Fibroblast of peridontal ligament (primary cell): ENCODE data around the gene ASB1.
A peak's percentile ranks its signal among the peaks of the same experiment; 100 is the strongest.

ENCODE experiments used
- DNase-seq: peaks from one replicate; pipeline ENCODE4 v3.0.0-alpha.2; 2010; ENCODE audit errors: extremely low read depth

The ASB1 gene

DNA sequence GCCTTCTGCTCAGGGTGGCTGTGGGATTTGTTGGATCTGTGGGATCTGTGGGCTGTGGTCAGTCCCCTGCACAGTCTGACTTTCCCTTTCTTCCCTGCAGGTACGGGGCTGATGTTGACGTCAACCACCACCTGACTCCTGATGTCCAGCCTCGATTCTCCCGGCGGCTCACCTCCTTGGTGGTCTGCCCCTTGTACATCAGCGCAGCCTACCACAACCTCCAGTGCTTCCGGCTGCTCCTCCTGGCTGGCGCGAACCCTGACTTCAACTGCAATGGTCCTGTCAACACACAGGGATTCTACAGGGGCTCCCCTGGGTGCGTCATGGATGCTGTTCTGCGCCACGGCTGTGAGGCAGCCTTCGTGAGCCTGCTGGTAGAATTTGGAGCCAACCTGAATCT is 17.5 kb downstream of the ASB1 start:
- no peak for DNase-seq

GRCh38 chr2:238445409-238446190 is 18.9 kb downstream of the ASB1 start:
- DNase-seq, result no peak

DNA sequence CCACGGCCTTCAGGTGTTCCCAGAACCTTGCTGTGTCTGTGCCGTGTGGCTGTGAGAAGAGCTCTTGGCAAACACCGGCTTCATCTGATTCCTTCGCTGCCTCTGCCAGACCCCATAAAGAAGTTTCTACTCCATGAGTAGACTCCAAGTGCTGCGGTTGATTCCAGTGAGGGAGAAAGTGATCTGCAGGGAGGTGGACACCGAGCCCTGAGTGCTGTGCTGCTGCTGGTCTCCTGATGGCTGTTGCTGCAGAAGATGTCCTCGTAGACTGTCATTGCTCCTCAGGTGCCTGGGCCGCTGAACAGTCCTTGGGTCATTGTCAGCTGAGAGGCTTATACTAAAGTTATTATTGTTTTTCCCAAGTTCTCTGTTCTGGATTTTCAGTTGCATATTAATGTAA is 19.6 kb downstream of the ASB1 start:
- no peak for DNase-seq

DNA sequence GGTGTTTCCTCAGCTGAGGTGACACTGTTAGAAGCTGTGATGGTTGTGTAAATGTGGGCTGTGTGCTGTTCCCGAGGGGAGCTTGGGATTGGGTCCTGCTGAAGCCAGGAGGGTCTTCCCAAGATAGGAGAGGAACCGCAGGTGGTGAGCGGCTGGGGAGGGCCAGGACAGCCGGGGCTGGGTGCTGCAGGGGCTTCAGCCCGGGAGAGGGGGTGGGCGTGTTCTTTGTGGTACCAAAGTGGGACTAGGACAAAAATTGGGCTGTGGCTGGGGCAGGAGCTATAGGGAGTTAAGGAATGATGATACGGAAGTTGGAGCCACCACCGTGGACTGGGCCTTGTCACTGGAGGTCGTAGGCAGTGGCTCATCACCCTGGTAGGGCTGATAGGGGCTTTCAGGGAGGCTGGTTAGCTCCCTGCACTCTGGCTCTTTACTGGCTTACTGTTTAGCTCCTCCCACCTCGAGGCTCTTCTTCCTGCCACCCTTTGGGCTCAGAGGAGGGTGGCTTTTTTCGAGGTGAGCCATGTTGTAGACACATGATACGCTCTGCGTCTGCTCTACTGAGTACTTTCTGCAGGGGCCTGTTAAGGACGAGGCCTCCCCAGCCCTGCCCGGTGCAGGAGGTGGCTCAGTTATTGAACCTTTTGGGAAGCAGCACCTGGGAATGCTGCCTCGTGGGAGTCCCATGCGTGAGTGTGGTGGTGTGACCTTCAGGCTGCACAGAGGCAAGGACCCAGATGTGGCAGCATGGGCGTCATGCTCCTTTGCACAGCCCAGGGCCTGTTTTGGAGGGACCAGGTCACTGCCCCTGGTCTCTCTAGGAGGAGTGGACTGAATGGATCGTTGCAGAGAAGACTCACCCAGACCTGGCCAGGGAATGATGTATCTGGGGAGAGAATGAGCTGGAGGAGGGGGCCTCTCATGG is 21.6 kb downstream of the ASB1 start:
- no peak for DNase-seq

- DNase-seq, result no peak
These were observed 22.5 kb downstream of the ASB1 start for GRCh38 chr2:238449241-238449640.

DNA sequence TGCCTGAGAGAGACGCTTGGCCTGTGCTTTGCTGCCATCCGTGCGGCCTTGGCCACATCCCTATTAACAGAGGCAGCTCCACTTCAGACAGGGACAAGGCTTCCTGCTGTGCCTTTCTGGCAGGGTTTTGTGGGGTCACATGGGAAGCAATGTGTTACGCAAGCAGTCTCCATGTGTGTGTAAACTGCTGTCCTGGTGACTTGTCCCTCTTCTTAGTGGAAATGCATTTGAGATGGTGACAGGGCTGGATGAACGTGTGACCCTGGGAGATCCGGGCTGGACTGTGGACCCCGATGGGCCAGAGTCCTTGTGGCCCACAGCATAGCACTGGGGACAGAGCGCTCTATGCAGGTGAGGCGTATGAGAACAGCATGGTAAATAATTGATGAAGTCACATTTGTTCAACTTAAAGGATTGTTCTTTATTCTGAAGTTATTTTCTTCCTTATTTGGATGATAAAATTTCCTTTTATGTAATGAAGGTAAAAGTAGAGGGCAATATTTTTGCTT is 23.2 kb downstream of the ASB1 start:
- no peak for DNase-seq

DNA sequence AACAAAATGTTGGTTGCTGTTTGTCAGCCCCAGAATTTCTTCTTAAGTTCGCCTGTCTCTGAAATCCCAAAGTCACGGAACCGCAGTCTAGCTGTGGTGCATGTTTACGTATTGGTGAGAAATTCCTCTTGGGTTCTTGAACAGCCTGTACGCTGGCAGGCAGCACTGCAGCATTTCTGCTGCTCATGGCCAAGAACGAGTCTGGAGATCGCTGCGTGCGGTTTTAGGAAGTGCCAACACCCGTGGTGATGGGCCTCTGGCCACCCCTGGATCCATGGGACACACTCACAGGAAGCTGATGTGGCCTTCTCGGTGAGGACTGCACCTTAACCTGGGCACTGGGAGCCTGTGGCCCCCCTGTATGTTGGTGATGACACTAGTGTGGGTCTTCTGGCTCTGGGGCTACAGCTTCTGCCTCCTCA is 23.7 kb downstream of the ASB1 start:
- DNase-seq, result no peak

- no peak for DNase-seq
These were observed 27.1 kb downstream of the ASB1 start for GRCh38 chr2:238453842-238454241.

DNA sequence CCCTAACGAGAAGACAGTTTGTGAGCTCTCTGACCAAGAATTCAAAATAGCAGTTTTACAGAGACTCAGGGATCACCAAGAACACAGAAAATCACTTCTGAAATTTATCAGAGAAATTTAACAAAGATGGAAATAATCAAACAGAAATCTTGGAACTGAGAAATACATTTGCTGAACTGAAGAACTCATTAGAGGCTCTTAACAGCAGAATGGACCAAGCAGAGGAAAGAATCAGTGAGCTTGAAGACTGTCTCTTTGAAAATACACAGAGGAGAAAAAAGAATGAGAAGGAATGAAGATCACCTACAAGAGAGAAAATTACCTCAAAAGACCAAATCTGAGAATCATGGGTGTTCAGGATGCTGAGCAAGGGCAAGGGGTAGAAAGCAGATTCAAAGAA is 29.7 kb downstream of the ASB1 start:
- no peak for DNase-seq

DNA sequence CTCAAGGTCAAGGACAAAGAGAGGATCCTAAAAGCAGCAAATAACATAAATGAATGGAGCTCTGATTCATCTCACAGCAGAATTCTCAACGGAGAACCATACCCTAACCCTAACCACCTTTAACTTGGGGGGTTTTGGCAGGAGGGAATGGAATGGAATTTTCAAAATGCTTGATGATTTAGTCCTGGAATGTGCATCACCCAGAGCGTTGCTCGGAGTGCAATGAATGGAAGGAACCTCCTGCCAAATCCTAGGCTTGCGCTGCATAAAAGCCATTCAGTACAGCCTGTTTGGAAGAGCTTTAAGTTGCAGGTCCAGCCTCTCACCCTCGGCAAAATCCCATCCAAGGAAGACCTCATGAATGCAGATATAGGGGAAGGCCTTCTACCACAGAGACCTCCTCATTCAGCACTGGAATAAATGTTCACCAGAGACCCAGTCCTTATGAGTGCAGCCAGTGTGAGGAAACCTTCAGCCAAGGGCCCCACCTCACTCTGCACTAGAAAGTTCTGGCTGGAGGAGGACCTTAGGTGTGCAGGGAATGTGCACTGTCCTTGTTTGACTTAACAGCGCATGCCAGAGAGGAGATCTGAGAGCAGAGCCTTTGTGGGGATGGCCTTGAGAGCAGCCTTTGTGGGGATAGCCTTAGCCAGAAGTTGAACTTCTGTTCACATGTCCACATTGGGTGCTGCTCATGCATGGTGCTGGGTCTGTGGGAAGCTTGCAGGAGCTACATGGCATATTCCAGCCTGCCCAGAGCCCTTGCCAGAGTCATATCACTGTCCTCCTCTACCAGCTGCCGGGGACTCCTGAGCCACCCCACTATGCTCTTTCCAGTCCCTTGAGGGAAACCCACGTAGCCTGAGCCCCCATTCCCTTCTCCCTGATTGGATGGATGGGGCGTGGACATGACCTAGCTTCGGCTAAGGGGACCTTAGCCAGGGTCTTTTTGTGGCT is 30.5 kb downstream of the ASB1 start:
- peak; percentile 30 for DNase-seq

GRCh38 chr2:238457927-238458324 is 31.2 kb downstream of the ASB1 start:
- peak; percentile 40 for DNase-seq

DNA sequence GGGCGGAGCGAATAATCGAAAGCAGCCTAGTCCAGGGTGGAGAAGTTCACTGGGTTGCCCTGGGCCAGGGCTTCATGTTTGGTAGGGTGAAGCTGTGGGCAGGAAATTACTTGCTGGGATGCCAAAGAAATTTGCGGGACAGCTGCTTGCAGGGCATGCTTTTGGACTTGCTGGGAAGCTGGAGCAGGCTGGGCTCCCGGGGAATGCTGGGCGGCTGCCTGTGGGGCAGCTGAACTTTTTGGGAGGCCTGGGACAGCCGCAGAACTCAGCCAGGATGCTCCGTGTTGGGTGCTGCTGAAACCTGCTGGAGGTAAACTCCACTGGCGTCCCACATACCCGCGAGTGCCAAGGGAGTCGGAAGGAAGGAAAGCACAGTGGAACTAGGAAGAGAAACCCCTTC is 31.9 kb downstream of the ASB1 start:
- peak; percentile 67 for DNase-seq

DNA sequence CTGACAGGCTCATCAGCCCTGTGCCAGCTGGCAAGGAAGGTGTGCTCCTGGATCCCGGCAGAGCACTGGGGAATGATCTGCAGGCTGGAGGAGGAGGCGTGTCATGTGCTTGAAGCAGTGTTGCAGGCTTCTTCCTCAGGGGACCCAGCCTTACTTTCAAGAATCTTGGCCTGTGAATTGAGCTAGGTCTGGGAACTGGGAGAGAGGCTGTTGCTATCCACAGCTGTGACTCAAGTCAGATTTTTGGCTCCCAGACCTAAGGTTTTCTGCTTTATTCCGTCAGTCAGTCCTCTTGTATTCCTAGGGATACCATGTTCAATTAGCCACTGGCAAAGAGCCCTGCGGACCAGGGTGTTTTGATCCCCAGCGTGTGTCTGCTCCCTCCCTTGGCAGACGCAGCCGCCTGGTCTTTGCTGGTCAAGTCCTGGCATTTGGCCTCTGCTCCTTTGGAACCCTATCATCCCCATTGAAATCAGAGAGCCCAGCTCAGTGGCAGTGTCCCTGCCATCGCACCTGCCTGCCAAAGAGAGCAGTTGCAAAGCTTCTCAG is 32.4 kb downstream of the ASB1 start:
- DNase-seq, result peak; percentile 96

DNA sequence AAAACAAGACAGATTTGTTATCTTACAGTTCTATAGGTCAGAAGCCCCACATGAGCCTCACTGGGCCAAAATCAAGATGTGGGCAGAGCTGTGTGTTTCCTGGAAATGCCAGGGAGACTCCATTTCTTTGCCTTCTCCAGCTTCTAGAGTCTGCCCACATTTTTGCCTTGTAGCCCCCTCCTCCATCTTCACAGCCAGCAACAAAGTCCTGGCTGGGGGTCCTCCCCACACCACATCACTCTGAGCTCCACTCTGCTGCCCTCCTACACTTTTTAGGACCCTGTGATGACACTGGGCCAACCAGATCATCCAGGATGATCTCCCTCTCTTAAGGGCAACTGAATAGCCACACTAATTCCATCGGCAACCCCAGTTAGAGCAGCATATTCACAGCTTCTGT is 34.3 kb downstream of the ASB1 start:
- DNase-seq, result no peak

DNA sequence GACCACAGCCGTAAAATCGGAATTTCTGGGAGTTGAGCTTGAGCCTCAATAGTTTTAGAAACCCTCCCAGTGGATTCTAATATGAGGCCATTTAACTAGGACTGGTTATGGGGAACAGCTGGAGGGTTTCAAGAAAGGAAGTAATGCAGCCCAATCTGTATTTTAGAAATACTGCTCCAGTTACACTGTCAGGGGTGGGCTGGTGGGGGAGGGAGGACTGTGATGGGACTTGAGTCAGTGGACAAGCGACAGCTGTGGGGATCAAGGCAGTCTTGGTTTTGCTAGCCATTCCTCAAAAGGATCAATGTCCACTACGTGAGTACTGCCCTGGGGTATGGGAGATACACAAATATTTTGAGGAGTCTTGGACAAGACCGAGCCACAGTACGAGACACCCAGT is 34.8 kb downstream of the ASB1 start:
- DNase-seq, result no peak

DNA sequence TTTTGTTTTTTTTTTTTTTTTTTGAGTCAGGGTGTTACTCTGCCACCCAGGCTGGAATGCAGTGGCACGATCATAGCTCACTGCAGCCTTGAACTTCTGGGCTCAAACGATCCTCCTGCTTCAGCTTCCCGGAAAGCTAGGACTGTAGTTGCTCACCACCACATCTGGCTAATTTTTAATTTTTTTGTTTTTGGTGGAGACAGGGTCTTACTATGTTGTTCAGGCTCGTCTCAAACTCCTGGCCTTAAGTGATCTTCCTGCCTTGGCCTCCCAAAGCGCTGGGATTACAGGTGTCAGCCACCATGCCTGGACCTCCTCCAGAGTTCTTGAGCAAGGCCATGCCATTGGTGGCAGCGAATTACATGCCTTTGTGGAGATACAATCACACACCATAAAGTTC is 35.2 kb downstream of the ASB1 start:
- DNase-seq, result no peak

DNA sequence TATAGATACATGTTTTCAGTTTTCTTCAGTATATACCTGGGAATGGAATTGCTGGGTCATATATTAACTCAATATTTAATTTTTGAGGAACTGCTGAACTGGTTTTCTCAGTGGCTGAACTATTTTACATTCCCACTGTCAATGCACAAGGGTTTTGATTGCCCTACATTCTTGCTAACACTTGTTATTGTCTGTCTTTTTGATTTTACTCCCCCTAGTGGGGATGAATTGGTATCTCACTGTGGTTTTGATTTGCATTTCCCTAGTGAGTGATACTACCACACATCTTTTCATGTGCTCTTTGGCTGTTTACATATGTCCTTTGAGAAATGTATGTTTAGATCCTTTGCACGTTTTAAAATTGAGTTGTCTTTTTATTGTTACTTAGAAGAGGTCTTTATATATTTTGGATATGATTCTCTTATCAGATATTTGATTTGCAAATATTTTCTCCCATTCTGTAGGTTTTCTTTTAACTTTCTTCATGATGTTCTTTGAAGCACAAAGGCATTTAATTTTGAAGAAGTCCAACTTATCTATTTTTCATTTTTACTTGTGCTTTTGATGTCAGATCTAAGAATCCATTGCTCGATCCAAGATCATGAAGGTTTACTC is 36.2 kb downstream of the ASB1 start:
- DNase-seq, result peak; percentile 70

DNA sequence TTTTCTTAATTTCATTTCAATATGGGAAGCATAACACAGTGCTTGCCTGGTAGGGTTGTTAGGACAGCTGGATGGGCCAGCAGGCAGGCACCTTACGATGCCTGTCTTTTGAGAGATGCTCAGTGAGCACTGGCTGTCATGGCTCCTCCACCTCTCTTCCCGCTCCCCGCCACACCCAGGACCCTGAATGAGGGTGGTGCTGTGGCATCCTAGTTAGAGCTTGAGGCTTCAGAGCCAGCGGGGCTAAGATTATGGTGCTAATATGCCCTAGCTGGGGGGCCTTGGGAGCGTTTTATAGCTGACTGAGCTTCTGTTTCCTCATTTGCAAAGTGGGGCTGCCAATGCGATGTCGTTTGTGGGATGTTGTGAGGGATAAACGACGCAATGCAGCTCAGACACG is 37.7 kb downstream of the ASB1 start:
- no peak for DNase-seq

GRCh38 chr2:238465487-238466242 is 38.9 kb downstream of the ASB1 start:
- no peak for DNase-seq

GRCh38 chr2:238466243-238466756 is 39.6 kb downstream of the ASB1 start:
- no peak for DNase-seq
